ENCODE results near the gene KDM2B.
A peak's percentile ranks its signal among the peaks of the same experiment; 100 is the strongest.

KDM2B gene

GRCh38 chr12:121580959-121581685, at the start of gene KDM2B:
KDM2B (minus strand) TSS chr12:121581023; CDS start chr12:121580911, 112 bp downstream.
- DNase-seq (ENCODE audit: low spot score), result no peak

DNA sequence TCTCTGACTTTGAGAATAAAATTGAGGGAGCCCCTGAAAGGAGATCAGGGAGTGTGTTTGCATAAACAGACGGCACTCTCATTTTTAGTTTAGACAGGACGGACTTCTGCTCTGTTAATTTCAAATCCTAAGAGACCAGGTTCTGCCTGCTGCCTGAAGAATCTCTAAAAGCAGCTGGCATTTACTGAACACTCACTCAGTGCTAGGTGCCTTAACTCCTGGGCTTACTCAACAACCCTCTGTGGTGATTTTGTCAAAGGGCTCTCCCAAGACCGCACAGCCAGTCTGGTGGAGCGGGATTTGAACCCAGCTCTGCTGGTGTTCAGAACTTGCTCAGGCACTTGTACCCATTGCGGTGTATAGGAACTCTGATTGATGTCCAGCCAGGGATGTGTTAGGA, 47.7 kb upstream of the KDM2B start:
- DNase-seq (ENCODE audit: low spot score), result no peak

- no peak for DNase-seq (ENCODE audit: low spot score)
Observed at GRCh38 chr12:121628037-121628436, 47.2 kb upstream of the KDM2B start.

GRCh38 chr12:121626853-121627640, 46.2 kb upstream of the KDM2B start:
- peak; percentile 46 for DNase-seq (ENCODE audit: low spot score)

GRCh38 chr12:121626087-121626852, 45.4 kb upstream of the KDM2B start, which contains the start of gene ORAI1:
ORAI1 (plus strand) TSS chr12:121626530.
- DNase-seq (ENCODE audit: low spot score), result peak; percentile 82

DNA sequence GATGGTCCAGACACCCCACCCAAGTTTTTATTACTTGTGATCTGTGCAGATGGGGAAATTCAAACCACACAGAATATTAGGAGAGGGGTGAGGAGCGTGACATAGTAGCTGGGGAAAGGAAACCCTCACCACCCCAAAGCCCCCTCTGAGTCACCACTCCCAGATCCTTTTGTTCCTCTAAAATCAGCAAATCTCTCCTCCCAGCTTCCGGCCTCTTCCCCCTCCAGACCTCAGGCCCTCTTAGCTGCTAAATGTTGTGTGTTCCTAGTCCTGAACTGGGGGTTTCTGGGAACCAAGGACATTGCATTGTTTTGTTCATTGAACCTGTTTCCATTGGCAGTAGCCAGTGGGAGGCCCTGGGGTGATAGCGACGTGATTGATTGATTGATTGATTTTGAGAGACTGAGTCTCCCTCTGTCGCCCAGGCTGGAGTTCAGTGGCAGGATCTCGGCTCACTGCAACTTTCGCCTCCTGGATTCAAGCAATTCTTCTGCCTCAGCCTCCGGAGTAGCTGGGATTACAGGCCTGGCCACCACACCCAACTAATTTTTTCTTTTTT, 39.6 kb upstream of the KDM2B start:
- no peak for DNase-seq (ENCODE audit: low spot score)

DNA sequence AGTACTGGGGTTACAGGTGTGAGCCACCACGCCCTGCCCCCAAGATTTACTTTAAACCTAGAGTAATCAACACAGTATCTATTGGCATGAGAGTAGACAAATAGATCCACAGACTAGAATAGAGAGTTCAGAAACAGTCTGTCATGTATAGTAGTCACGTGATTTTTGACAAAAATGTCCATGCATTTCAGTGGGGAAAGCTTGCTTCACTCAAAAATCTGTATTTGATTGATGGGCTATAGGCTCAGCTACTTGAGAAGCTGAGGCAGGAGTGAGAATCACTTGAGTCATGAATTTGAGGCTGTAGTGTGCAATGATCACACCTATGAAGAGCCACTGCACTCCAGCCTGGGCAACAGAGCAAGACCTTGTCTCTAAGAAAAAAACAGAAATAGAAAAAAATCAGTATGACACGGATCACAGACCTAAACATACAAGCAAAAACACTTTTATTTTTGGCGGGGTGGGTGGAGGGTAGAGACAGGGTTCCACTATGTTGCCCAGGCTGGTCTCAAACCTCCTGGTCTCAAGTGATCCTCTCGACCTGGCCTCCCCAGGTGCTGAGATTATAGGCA, 37.9 kb upstream of the KDM2B start:
- DNase-seq (ENCODE audit: low spot score), result no peak

DNA sequence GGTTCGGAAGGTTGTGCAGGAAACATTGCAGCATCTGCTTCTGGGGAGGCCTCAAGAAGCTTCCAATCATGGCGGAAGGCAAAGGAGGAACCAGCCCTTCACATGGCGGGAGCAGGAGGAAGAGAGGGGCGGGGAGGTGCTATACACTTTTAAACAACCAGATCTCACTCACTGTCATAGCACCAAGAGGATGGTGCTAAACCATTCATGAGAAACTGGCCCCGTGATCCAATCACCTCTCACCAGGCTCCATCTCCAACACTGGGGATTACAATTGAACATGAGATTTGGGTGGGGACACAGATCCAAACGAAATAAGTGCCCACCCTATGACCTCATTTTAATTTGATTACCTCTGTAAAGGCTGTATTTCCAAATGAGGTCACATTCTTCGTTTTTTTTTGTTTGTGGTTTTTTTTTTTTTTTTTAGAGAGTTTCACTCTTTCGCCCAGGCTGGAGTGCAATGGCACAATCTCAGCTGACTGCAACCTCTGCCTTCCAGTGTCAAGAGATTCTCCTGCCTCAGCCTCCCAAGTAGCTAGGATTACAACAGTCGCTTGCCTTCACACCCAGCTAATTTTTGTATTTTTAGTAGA, 34.1 kb upstream of the KDM2B start:
- DNase-seq (ENCODE audit: low spot score), result no peak

- no peak for DNase-seq (ENCODE audit: low spot score)
Observed at GRCh38 chr12:121613462-121613861, 32.6 kb upstream of the KDM2B start.

- no peak for DNase-seq (ENCODE audit: low spot score)
Observed at GRCh38 chr12:121611306-121611705, 30.5 kb upstream of the KDM2B start.

GRCh38 chr12:121610239-121611149, 29.7 kb upstream of the KDM2B start:
- DNase-seq (ENCODE audit: low spot score), result no peak

GRCh38 chr12:121608301-121608700, 27.5 kb upstream of the KDM2B start:
- no peak for DNase-seq (ENCODE audit: low spot score)

DNA sequence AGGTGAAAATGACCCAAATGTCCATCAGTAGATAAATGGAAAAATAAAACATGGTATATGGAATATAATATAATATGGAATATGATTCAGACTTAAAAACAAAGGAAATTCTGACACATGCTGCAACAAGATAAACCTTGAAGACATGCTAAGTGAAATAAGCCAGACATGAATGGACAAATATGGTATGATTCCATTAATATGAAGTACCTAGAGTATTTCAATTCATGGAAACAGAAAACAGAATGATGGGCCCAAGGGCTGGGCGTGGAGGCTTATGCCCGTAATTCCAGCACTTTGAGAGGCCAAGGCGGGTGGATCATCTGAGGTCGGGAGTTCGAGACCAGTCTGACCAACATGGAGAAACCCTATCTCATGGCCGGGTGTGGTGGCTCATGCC, 22.8 kb upstream of the KDM2B start:
- DNase-seq (ENCODE audit: low spot score), result no peak

DNA sequence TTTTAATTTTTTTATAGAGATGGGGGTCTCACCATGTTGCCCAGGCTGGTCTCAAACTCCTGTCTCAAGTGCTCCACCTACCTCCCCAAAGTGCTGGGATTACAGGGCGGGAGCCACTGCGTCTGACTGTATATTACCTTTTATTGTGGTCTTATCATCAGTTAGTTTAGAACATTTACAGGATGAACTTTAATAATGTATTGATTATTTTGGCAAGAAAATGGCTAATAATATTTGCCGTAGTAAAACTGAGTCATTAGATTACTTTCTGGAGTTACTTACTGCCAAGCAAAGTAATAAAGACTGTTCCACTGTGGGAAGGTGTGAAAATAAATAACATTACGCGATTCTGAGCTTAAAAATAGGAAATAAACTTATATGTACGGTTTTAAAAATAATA, 21.9 kb upstream of the KDM2B start:
- DNase-seq (ENCODE audit: low spot score), result no peak

GRCh38 chr12:121600702-121601336, 20.0 kb upstream of the KDM2B start:
- no peak for DNase-seq (ENCODE audit: low spot score)

- DNase-seq (ENCODE audit: low spot score), result no peak
Observed at GRCh38 chr12:121596526-121596925, 15.7 kb upstream of the KDM2B start.

GRCh38 chr12:121595520-121595919, 14.7 kb upstream of the KDM2B start:
- DNase-seq (ENCODE audit: low spot score), result no peak

DNA sequence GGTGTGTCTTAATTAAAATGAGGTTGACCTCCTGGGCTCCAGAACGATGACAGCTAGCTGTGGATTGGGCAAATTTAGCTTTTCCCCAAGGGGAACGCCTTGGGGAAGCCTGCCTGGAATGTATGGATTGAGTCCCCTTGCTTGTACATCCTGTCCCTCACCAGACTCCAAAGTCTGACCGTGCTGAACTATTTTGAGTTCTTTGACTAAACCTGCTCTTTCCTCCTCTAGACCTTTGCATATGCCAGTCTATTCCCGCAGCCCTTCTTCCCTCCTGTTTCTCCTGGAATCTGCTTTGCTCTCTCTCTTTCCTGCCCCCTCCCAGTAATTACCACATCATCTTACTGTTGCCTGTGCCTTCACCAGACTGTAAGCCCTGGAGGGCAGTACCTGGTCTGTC, 11.5 kb upstream of the KDM2B start:
- no peak for DNase-seq (ENCODE audit: low spot score)

GRCh38 chr12:121590476-121591143, 9.8 kb upstream of the KDM2B start:
- DNase-seq (ENCODE audit: low spot score), result no peak
